Neural cell (in vitro differentiated cells): ENCODE measurements around the gene RALGPS1.

Experiments used
- CTCF ChIP-seq: fragments of 450-650 bp; IDR thresholded peaks from 2 replicates; pipeline ENCODE4 v1.5.1; 2014; ENCODE audit warnings: antibody characterized with exemption, mild to moderate bottlenecking, moderate library complexity; ENCODE audit not compliant: poor library complexity, severe bottlenecking
- EP300 ChIP-seq: fragments of 450-650 bp; conservative IDR thresholded peaks from 2 replicates; pipeline ENCODE4 v1.6.1; 2014; ENCODE audit warnings: antibody characterized with exemption, mild to moderate bottlenecking, moderate library complexity; ENCODE audit not compliant: poor library complexity, severe bottlenecking
- EZH2 ChIP-seq: fragments of 200-600, 300-800 bp; shearing (Covaris generic), sonication (generic); IDR thresholded peaks from 2 replicates; pipeline ENCODE4 v1.6.1; 2014; ENCODE audit warnings: antibody characterized with exemption, low read length, borderline replicate concordance, mild to moderate bottlenecking; ENCODE audit not compliant: insufficient read depth, poor library complexity, severe bottlenecking
- POLR2AphosphoS5 ChIP-seq: IDR thresholded peaks from 2 replicates; pipeline ENCODE4 v1.6.1; 2012
- RAD21 ChIP-seq: fragments of 450-650 bp; conservative IDR thresholded peaks from 2 replicates; pipeline ENCODE4 v1.6.1; 2014; ENCODE audit warnings: antibody characterized with exemption, mild to moderate bottlenecking, moderate library complexity
- SMC3 ChIP-seq: fragments of 450-650 bp; conservative IDR thresholded peaks from 2 replicates; pipeline ENCODE4 v1.6.1; 2014; ENCODE audit warnings: antibody characterized with exemption, mild to moderate bottlenecking, moderate library complexity; ENCODE audit not compliant: poor library complexity
- TAF1 ChIP-seq: IDR thresholded peaks from 2 replicates; pipeline ENCODE4 v1.6.1; 2012; ENCODE audit warnings: low read depth
- TF ChIP-seq, protein P1 (sequence below): IDR thresholded peaks from 2 replicates; pipeline ENCODE4 v1.6.1; 2012; ENCODE audit warnings: borderline replicate concordance

DNA sequence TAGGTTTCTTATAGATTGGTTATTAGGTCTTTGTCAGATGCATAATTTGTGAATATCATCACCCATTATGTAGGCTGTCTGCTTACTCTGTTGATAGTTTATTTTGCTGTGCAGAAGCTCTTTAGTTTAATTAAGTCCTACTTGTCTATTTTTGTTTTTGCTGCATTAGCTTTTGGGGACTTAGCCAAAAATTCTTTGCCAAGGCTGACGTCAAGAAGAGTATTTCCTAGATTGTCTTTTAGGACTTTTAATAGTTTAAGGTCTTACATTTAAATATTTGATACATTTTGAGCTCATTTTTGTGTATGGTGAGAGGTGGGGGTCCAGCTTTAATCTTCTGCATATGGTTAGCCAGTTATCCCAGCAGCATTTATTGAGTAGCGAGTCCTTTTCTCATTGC lies 232.7 kb downstream of the RALGPS1 start:
- no peak for TF ChIP-seq EP300
- no peak for TF ChIP-seq SMC3
- TF ChIP-seq EZH2: no peak
- no peak for TF ChIP-seq CTCF
- no peak for TF ChIP-seq POLR2AphosphoS5
- no peak for TF ChIP-seq TAF1
- TF ChIP-seq, protein P1, sequence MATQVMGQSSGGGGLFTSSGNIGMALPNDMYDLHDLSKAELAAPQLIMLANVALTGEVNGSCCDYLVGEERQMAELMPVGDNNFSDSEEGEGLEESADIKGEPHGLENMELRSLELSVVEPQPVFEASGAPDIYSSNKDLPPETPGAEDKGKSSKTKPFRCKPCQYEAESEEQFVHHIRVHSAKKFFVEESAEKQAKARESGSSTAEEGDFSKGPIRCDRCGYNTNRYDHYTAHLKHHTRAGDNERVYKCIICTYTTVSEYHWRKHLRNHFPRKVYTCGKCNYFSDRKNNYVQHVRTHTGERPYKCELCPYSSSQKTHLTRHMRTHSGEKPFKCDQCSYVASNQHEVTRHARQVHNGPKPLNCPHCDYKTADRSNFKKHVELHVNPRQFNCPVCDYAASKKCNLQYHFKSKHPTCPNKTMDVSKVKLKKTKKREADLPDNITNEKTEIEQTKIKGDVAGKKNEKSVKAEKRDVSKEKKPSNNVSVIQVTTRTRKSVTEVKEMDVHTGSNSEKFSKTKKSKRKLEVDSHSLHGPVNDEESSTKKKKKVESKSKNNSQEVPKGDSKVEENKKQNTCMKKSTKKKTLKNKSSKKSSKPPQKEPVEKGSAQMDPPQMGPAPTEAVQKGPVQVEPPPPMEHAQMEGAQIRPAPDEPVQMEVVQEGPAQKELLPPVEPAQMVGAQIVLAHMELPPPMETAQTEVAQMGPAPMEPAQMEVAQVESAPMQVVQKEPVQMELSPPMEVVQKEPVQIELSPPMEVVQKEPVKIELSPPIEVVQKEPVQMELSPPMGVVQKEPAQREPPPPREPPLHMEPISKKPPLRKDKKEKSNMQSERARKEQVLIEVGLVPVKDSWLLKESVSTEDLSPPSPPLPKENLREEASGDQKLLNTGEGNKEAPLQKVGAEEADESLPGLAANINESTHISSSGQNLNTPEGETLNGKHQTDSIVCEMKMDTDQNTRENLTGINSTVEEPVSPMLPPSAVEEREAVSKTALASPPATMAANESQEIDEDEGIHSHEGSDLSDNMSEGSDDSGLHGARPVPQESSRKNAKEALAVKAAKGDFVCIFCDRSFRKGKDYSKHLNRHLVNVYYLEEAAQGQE: no peak
- no peak for TF ChIP-seq RAD21
